ENCODE measurements around the gene CSPG5. TPM values are rescaled to one million over a fixed set of nuclear protein-coding genes. Genes with fewer than 3 reads are reported as not detected.

CSPG5 gene
- total and polyA plus RNA-seq, 11 donors = 0.12 to 0.86 (median 0.34) TPM; not detected in 1

DNA sequence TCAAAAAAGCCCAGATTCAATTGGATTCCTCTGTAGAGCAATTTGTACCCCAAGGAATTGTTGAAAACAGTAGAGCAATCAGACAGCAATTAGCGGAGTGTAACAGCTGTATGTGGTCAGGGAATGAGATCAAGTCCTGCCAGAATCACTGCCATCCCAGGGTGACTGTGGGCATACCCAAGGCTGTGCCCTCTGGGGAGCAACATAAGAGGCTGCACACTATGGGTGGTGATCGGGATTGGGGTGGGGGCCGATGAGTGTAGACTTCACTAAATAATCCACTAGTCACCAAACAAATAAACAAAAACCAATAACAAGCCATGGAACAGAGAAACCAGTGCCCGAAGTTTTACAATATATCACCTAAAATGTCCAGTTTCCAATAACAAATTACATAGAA is 53.0 kb downstream of the CSPG5 start:
- no peak for TF ChIP-seq POLR2A (IDR thresholded peaks at IDR 0.05)
- TF ChIP-seq, protein P1, sequence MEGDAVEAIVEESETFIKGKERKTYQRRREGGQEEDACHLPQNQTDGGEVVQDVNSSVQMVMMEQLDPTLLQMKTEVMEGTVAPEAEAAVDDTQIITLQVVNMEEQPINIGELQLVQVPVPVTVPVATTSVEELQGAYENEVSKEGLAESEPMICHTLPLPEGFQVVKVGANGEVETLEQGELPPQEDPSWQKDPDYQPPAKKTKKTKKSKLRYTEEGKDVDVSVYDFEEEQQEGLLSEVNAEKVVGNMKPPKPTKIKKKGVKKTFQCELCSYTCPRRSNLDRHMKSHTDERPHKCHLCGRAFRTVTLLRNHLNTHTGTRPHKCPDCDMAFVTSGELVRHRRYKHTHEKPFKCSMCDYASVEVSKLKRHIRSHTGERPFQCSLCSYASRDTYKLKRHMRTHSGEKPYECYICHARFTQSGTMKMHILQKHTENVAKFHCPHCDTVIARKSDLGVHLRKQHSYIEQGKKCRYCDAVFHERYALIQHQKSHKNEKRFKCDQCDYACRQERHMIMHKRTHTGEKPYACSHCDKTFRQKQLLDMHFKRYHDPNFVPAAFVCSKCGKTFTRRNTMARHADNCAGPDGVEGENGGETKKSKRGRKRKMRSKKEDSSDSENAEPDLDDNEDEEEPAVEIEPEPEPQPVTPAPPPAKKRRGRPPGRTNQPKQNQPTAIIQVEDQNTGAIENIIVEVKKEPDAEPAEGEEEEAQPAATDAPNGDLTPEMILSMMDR (IDR thresholded peaks at IDR 0.05) = no peak
- intact Hi-C loops (cut with DNase I) = loop anchor here in 3 of 10 donors (10.0 kb wide), 1 partner anchor 629 kb away; no protein-coding TSS in a partner anchor
- DNase-seq (no peak), ATAC-seq (no peak)
- Histone ChIP-seq H3K9me3 (peaks cover 0 to 10% (median 0%) of the 10 kb centered on the region in 12 donors), H3K27ac (no peak overlapping the region), H3K36me3 (no peaks in the 10 kb centered on the region), H3K27me3 (no peaks in the 10 kb centered on the region), H3K4me1 (peaks cover 0 to 8% (median 3%) of the 10 kb centered on the region in 12 donors), H3K4me3 (no peak overlapping the region)
- 86 to 95% (median 88%) methylated on average over 4 of the region's 4 CpGs for WGBS, 4 donors

DNA sequence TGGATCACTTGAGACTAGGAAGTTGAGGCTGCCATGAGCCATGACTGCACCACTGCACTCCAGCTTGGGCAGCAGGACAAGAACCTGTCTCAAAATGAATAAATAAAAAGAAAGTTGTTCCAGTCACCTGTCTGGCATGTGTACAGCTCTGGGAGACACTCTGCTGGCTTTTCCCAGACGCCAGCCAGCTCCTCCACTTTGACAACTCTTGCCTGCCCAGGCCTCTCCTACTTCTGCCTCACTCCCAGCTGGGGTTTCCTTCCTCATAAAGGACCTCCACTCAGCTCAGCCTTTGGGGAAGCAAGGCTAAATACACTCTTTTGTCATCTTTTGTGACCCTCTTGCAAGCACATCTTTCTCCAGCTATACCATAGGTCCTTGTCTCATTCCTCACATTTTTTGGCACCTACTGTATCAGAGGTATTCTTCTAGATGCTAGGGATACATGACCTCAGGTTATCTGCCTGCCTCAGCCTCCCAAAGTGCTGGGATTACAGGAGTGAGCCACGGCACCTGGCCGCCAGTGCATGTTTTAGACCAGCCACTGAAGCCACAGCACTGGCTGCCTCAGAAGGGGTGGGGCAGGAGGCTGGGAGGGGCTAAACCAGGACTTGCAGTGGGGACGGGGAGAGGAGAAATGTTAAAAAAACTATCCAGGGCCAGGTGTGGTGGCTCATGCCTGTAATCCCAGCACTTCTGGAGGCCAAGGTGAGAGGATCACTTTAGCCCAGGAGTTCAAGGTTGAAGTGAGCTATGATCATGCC is 55.2 kb downstream of the CSPG5 start:
- TF ChIP-seq POLR2A (IDR thresholded peaks at IDR 0.05) = no peak
- TF ChIP-seq, protein P1 (IDR thresholded peaks at IDR 0.05) = no peak
- no peaks in the 10 kb centered on the region for H3K27me3 ChIP-seq
- 60 to 75% (median 72%) methylated on average over 4 of the region's 4 CpGs for WGBS, 4 donors
- intact Hi-C loops (cut with DNase I) = loop anchor here in 7 of 10 donors (2.0 to 10.0 kb wide), 4 partner anchors 89 to 631 kb away; partner anchors contain the start of gene DHX30 (in 1 of the 7)
- DNase-seq (no peak), ATAC-seq (no peak)
- peaks cover 0 to 9% (median 0%) of the 10 kb centered on the region in 12 donors for H3K9me3 ChIP-seq
- no peak overlapping the region for H3K27ac ChIP-seq
- H3K36me3 ChIP-seq = no peaks in the 10 kb centered on the region
- H3K4me1 ChIP-seq = peaks cover 0 to 8% (median 3%) of the 10 kb centered on the region in 12 donors
- H3K4me3 ChIP-seq = no peak overlapping the region

DNA sequence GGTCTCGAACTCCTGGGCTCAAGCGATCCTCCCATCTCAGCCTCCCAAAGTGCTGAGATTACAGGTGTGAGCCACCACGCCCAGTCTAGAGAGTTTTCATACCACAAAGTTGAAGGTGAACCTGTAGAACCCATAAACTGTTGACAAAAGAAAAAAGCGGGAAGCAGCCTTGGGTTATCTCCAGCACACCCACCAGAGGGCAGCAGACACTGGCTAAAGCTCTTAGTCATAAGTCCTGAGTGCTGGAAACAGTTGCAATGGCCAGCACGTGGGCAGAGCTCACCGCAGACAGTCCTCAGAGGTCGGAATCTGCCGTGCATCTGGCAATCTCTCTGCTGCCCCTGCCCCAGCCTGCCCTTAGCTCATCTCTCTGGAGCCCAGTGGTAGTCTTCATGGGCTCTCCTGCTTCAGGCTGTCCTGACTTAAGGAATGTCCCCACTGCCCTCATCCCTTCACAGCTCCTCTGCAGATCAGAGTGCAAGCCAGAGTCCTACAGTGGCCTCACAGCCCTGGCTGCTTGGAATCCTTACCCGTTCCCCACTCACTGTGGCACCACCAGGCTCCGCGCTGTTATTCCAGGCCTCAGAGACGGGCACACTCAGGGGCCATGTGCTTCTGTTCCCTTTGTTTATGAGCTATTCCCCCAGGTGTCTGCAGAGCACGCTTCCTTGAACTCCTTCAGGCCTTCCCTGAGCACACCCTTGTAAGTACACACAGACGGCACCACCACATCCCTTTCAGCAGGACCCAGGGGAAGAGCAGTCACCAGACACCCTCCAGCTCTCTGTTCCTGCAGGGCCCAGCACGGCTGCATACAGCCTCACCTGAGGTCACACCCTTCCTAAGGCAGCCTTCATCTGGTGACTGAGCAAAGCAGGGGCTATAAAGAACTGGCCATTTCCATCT is 56.3 kb downstream of the CSPG5 start:
- ATAC-seq (peak; percentile 69 to 98 (median 95)), DNase-seq (peak; percentile 73 to 85 (median 81))
- WGBS, 4 donors = 33 to 51% (median 37%) methylated on average over 11 to 15 of the region's 15 CpGs
- TF ChIP-seq POLR2A (IDR thresholded peaks at IDR 0.05) = no peak
- TF ChIP-seq, protein P1 (IDR thresholded peaks at IDR 0.05) = peak; percentile 76 to 94 (median 88)
- Histone ChIP-seq H3K9me3 (peaks cover 0 to 3% (median 0%) of the 10 kb centered on the region in 12 donors), H3K36me3 (no peaks in the 10 kb centered on the region), H3K27ac (no peak overlapping the region), H3K4me3 (no peak overlapping the region), H3K27me3 (no peaks in the 10 kb centered on the region), H3K4me1 (peaks cover 0 to 8% (median 3%) of the 10 kb centered on the region in 12 donors)
- intact Hi-C loops (cut with DNase I) = loop anchor here (1.0 to 10.0 kb wide), 5 partner anchors 90 to 632 kb away; partner anchors contain the start of gene DHX30 (in 1 of the 10)

All from heart left ventricle (tissue), 16 donors.